ENCODE measurements around the gene AGFG1. TPM values are rescaled to one million over a fixed set of nuclear protein-coding genes. Genes with fewer than 3 reads are reported as not detected.

Gene AGFG1
- total and polyA plus RNA-seq, 2 donors (not counting 1 experiment from before 2014, with no cell fraction given), result 28.7 to 83.3 TPM

- H3K9me3 ChIP-seq (ENCODE audit: control extremely low read depth in 1 of 3, control insufficient read depth in 2 of 3, insufficient read depth in 1 of 3, low read length in 2 of 3), result peaks cover 0 to 20% (median 15%) of the 10 kb centered on the region in 3 donors
- H3K79me2 ChIP-seq (ENCODE audit: control insufficient read depth, insufficient read depth, low read length), result no peaks in the 10 kb centered on the region
- H4K20me1 ChIP-seq (ENCODE audit: control insufficient read depth, insufficient read depth, low read length, poor library complexity, severe bottlenecking), result no peaks in the 10 kb centered on the region
- peaks cover 9% of the 10 kb centered on the region for H3K9me3 Mint-ChIP-seq (ENCODE audit: insufficient read depth)
- DNase-seq (no peak), ATAC-seq (ENCODE audit: low read depth) (no peak)
- H3K27me3 Mint-ChIP-seq, result peaks cover 8% of the 10 kb centered on the region
- H3K4me2 ChIP-seq (replicated peaks; ENCODE audit: low read depth, low read length, poor library complexity, severe bottlenecking), result no peak overlapping the region
- no peak overlapping the region for H3K4me3 ChIP-seq (ENCODE audit: control extremely low read depth in 1 of 5, extremely low read depth in 1 of 5, insufficient read depth in 1 of 5, low read depth in 2 of 5, low read length in 4 of 5)
- H2AFZ ChIP-seq (ENCODE audit: insufficient read depth, low read depth, low read length, poor library complexity, severe bottlenecking), result no peak overlapping the region
- no peak overlapping the region for H3K9ac ChIP-seq (ENCODE audit: low read length)
- CTCF ChIA-PET, result no interaction called here
- no peaks in the 10 kb centered on the region for H3K36me3 ChIP-seq (replicated peaks in 1 of 2; ENCODE audit: control extremely low read depth in 1 of 2, control insufficient read depth in 1 of 2, extremely low read depth in 1 of 2, insufficient read depth in 2 of 2, low read length in 1 of 2)
- POLR2A ChIA-PET, result no interaction called here
- WGBS (ENCODE audit: insufficient coverage), result no CpG with 5 or more reads among the region's 3 CpGs
- no peaks in the 10 kb centered on the region for H3K4me1 Mint-ChIP-seq
- no peak overlapping the region for H3K27ac ChIP-seq (ENCODE audit: low read length in 2 of 2)
- no peak overlapping the region for H3K4me3 Mint-ChIP-seq
- no peak for TF ChIP-seq EZH2 (IDR thresholded peaks at IDR 0.05; ENCODE audit: borderline replicate concordance, insufficient read depth, low read depth, low read length, poor library complexity, severe bottlenecking)
- TF ChIP-seq, protein P1, sequence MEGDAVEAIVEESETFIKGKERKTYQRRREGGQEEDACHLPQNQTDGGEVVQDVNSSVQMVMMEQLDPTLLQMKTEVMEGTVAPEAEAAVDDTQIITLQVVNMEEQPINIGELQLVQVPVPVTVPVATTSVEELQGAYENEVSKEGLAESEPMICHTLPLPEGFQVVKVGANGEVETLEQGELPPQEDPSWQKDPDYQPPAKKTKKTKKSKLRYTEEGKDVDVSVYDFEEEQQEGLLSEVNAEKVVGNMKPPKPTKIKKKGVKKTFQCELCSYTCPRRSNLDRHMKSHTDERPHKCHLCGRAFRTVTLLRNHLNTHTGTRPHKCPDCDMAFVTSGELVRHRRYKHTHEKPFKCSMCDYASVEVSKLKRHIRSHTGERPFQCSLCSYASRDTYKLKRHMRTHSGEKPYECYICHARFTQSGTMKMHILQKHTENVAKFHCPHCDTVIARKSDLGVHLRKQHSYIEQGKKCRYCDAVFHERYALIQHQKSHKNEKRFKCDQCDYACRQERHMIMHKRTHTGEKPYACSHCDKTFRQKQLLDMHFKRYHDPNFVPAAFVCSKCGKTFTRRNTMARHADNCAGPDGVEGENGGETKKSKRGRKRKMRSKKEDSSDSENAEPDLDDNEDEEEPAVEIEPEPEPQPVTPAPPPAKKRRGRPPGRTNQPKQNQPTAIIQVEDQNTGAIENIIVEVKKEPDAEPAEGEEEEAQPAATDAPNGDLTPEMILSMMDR (IDR thresholded peaks at IDR 0.05), result no peak
- no peaks in the 10 kb centered on the region for H3K27me3 ChIP-seq (replicated peaks in 1 of 4; ENCODE audit: control extremely low read depth in 1 of 4, control insufficient read depth in 3 of 4, insufficient read depth in 4 of 4, low read length in 3 of 4)
- H3K27ac Mint-ChIP-seq, result no peak overlapping the region
- intact Hi-C loops (cut with micrococcal nuclease), result no loop called here
- H3K4me1 ChIP-seq (ENCODE audit: control insufficient read depth in 2 of 2, insufficient read depth in 2 of 2, low read length in 2 of 2), result no peaks in the 10 kb centered on the region
Measured at GRCh38 chr2:227430639-227431038, 41.3 kb upstream of the AGFG1 start.

GRCh38 chr2:227433171-227433570 lies 38.8 kb upstream of the AGFG1 start:
- ChIA-PET POLR2A (no interaction called here), CTCF (interaction anchor here (0.6 kb wide), 1 partner anchor 47 kb away, joined by 3 read pairs; no protein-coding TSS in a partner anchor)

More at GRCh38 chr2:227433171-227433570, 38.8 kb upstream of the AGFG1 start:
- no peaks in the 10 kb centered on the region for H4K20me1 ChIP-seq (ENCODE audit: control insufficient read depth, insufficient read depth, low read length, poor library complexity, severe bottlenecking)
- no peak overlapping the region for H3K4me3 ChIP-seq (ENCODE audit: control extremely low read depth in 1 of 5, extremely low read depth in 1 of 5, insufficient read depth in 1 of 5, low read depth in 2 of 5, low read length in 4 of 5)
- H3K9ac ChIP-seq (ENCODE audit: low read length), result no peak overlapping the region
- H3K9me3 Mint-ChIP-seq (ENCODE audit: insufficient read depth), result peaks cover 9% of the 10 kb centered on the region
- peaks cover 8% of the 10 kb centered on the region for H3K27me3 Mint-ChIP-seq
- no peaks in the 10 kb centered on the region for H3K79me2 ChIP-seq (ENCODE audit: control insufficient read depth, insufficient read depth, low read length)
- no peak for ATAC-seq (ENCODE audit: low read depth)
- no peak overlapping the region for H3K27ac Mint-ChIP-seq
- no peak for DNase-seq
- H3K27me3 ChIP-seq (replicated peaks in 1 of 4; ENCODE audit: control extremely low read depth in 1 of 4, control insufficient read depth in 3 of 4, insufficient read depth in 4 of 4, low read length in 3 of 4), result peaks cover 0 to 3% (median 0%) of the 10 kb centered on the region in 4 experiments
- no peak overlapping the region for H3K27ac ChIP-seq (ENCODE audit: low read length in 2 of 2)
- no peaks in the 10 kb centered on the region for H3K4me1 Mint-ChIP-seq
- no peak overlapping the region for H3K4me2 ChIP-seq (replicated peaks; ENCODE audit: low read depth, low read length, poor library complexity, severe bottlenecking)
- 93% methylated on average over 1 of the region's 2 CpGs for WGBS (ENCODE audit: insufficient coverage)
- no peak overlapping the region for H3K4me3 Mint-ChIP-seq
- intact Hi-C loops (cut with micrococcal nuclease), result no loop called here
- TF ChIP-seq, protein P1 (IDR thresholded peaks at IDR 0.05), result no peak
- TF ChIP-seq EZH2 (IDR thresholded peaks at IDR 0.05; ENCODE audit: borderline replicate concordance, insufficient read depth, low read depth, low read length, poor library complexity, severe bottlenecking), result no peak
- no peaks in the 10 kb centered on the region for H3K36me3 ChIP-seq (replicated peaks in 1 of 2; ENCODE audit: control extremely low read depth in 1 of 2, control insufficient read depth in 1 of 2, extremely low read depth in 1 of 2, insufficient read depth in 2 of 2, low read length in 1 of 2)
- H2AFZ ChIP-seq (ENCODE audit: insufficient read depth, low read depth, low read length, poor library complexity, severe bottlenecking), result no peak overlapping the region
- peaks cover 0 to 20% (median 15%) of the 10 kb centered on the region in 3 donors for H3K9me3 ChIP-seq (ENCODE audit: control extremely low read depth in 1 of 3, control insufficient read depth in 2 of 3, insufficient read depth in 1 of 3, low read length in 2 of 3)
- H3K4me1 ChIP-seq (ENCODE audit: control insufficient read depth in 2 of 2, insufficient read depth in 2 of 2, low read length in 2 of 2), result no peaks in the 10 kb centered on the region

All from B cell (primary cell).